OCI-LY7 (cell line): ENCODE data around the gene SRP72.

Experiments
- EZH2phosphoT487 ChIP-seq: fragments of 200-600 bp; sonication (generic); IDR thresholded peaks from 2 replicates; pipeline ENCODE4 v1.6.1; 2018; ENCODE audit warnings: low read depth, borderline replicate concordance, mild to moderate bottlenecking, mixed run types, antibody characterized with exemption, low read length, moderate library complexity, mixed read lengths
- TF ChIP-seq, protein P1 (sequence below): fragments of 200-600 bp; sonication (generic); conservative IDR thresholded peaks from 2 replicates; pipeline ENCODE4 v1.5.1; 2014; ENCODE audit warnings: mild to moderate bottlenecking, antibody characterized with exemption, low read length, moderate library complexity, mixed read lengths

DNA sequence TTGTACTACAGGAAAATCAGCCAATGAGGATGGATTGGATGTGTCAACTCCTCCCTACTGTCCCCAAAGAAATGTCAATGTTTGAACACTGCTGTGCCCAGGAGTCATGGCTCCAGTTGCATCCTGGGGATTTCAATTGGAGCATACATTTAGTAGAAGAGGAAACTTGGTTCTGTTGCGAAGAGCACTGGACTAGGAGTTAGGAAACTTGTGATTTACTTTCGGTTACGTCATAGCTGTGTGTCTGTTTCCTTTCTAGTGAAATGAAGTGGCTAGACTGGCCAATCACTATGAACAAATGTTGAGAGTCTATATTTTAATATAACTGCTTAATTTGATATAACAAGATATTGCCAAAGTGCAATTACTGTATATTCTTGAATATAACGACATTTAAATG is 73.4 kb downstream of the SRP72 start:
- TF ChIP-seq, protein P1, sequence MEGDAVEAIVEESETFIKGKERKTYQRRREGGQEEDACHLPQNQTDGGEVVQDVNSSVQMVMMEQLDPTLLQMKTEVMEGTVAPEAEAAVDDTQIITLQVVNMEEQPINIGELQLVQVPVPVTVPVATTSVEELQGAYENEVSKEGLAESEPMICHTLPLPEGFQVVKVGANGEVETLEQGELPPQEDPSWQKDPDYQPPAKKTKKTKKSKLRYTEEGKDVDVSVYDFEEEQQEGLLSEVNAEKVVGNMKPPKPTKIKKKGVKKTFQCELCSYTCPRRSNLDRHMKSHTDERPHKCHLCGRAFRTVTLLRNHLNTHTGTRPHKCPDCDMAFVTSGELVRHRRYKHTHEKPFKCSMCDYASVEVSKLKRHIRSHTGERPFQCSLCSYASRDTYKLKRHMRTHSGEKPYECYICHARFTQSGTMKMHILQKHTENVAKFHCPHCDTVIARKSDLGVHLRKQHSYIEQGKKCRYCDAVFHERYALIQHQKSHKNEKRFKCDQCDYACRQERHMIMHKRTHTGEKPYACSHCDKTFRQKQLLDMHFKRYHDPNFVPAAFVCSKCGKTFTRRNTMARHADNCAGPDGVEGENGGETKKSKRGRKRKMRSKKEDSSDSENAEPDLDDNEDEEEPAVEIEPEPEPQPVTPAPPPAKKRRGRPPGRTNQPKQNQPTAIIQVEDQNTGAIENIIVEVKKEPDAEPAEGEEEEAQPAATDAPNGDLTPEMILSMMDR: no peak
- TF ChIP-seq EZH2phosphoT487: no peak
